Peyer's patch (tissue), 4 donors: ENCODE data around the gene MYO9A. TPM values are rescaled to one million over a fixed set of nuclear protein-coding genes. Genes with fewer than 3 reads are reported as not detected.

ENCODE experiments used
- DNase-seq, 3 donors: peaks; one replicate each; pipeline ENCODE4 v3.0.0-alpha.2; 2017 to 2019
- H3K27ac ChIP-seq, 4 donors: fragments of 200-600 bp; sonication (generic); one replicate each; pipeline ENCODE4 v1.5.1; 2016 to 2019
- H3K27me3 ChIP-seq, 2 donors: fragments of 200-600 bp; sonication (generic); one replicate each; pipeline ENCODE4 v1.5.1; 2019
- H3K36me3 ChIP-seq, 3 donors: fragments of 200-600 bp; sonication (generic); one replicate each; pipeline ENCODE4 v1.5.1; 2016 to 2019
- H3K4me1 ChIP-seq, 4 donors: fragments of 200-600 bp; sonication (generic); one replicate each; pipeline ENCODE4 v1.5.1; 2016 to 2019
- H3K4me3 ChIP-seq, 4 donors: fragments of 200-600 bp; sonication (generic); 1 replicate in 3 of 4; 2 replicates in 1 of 4; pipeline ENCODE4 v1.5.1; 2016 to 2019; ENCODE audit warnings: mild to moderate bottlenecking in 1 of 4
- H3K9me3 ChIP-seq, 4 donors: fragments of 200-600 bp; sonication (generic); one replicate each; pipeline ENCODE4 v1.5.1; 2016 to 2019; ENCODE audit warnings: mild to moderate bottlenecking in 1 of 4
- POLR2A ChIP-seq, 2 donors: fragments of 450-650 bp; IDR thresholded peaks; one replicate each; pipeline ENCODE4 v1.5.1; 2017; ENCODE audit warnings: antibody characterized with exemption in 2 of 2, mild to moderate bottlenecking in 2 of 2, moderate library complexity in 2 of 2
- total RNA-seq, 4 donors: library from RNA; depleted of rRNA; stranded (reverse); fragments of >200 nt; gene quantifications; one replicate each; pipeline ENCODE4 v1.1.0, GENCODE V29; 2016
- TF ChIP-seq, protein P1 (sequence below), 6 experiments: fragments of 450-650 bp in 4 of 6; fragments of 200-600 bp in 2 of 6; sonication (generic) in 1 of 6; IDR thresholded peaks; one replicate each; pipeline ENCODE4 v1.5.1; 2017 to 2019; ENCODE audit warnings: antibody characterized with exemption in 6 of 6, mild to moderate bottlenecking in 3 of 6, moderate library complexity in 1 of 6

MYO9A gene
- total RNA-seq, 4 donors from 2014 or later, result 28.2 to 47.3 (median 39.3) TPM

DNA sequence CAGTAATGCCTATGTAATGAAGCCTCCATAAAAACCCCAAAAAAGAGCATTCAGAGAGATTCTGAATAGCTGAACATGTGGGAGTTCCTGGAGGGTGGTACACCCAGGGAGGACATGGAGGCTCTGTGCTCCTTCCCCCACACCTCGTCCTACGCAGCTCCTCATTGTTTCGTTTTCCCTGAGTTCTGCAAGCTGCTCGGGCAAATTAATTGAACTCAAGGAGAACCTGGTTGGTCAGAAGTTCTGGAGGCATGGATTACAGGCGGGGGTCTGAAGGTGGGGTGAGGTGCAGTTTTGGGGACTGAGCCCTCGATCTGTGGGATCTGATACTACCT, 142.2 kb downstream of the MYO9A start:
- no peak for DNase-seq
- TF ChIP-seq, protein P1, sequence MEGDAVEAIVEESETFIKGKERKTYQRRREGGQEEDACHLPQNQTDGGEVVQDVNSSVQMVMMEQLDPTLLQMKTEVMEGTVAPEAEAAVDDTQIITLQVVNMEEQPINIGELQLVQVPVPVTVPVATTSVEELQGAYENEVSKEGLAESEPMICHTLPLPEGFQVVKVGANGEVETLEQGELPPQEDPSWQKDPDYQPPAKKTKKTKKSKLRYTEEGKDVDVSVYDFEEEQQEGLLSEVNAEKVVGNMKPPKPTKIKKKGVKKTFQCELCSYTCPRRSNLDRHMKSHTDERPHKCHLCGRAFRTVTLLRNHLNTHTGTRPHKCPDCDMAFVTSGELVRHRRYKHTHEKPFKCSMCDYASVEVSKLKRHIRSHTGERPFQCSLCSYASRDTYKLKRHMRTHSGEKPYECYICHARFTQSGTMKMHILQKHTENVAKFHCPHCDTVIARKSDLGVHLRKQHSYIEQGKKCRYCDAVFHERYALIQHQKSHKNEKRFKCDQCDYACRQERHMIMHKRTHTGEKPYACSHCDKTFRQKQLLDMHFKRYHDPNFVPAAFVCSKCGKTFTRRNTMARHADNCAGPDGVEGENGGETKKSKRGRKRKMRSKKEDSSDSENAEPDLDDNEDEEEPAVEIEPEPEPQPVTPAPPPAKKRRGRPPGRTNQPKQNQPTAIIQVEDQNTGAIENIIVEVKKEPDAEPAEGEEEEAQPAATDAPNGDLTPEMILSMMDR (IDR thresholded peaks at IDR 0.05), result no peak
- no peak for TF ChIP-seq POLR2A (IDR thresholded peaks at IDR 0.05)

DNA sequence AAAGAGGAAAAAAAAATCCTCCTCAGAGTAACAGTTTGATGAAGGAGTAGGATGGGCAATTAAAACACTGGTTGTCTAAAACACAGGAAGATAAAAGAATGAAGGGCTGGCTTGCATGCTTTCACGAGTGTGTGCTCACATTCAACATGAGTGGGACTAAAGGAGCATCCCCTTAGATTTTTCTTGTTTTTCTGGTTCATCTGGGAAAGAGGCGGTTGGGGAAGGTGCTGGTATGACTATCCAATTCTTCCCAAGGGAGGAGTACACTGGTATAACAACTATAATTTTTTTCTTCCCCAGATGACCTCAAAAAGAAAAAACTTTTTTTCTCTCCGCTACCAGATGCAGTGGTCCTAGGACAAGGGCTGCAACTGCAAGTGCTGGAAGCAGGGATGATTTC, 143.7 kb downstream of the MYO9A start:
- Histone ChIP-seq H3K9me3 (no peaks in the 10 kb centered on the region), H3K4me3 (no peak overlapping the region), H3K27ac (no peak overlapping the region), H3K36me3 (peaks cover 0 to 13% (median 0%) of the 10 kb centered on the region in 3 donors), H3K27me3 (no peaks in the 10 kb centered on the region), H3K4me1 (no peaks in the 10 kb centered on the region)
- no peak for TF ChIP-seq POLR2A (IDR thresholded peaks at IDR 0.05)
- TF ChIP-seq, protein P1 (IDR thresholded peaks at IDR 0.05), result no peak
- no peak for DNase-seq

More for the DNA sequence above, 142.2 kb downstream of the MYO9A start:
- H3K4me1 ChIP-seq, result no peaks in the 10 kb centered on the region
- H3K27me3 ChIP-seq, result no peaks in the 10 kb centered on the region
- no peak overlapping the region for H3K4me3 ChIP-seq
- no peaks in the 10 kb centered on the region for H3K9me3 ChIP-seq
- no peak overlapping the region for H3K27ac ChIP-seq
- H3K36me3 ChIP-seq, result peaks cover 0 to 13% (median 0%) of the 10 kb centered on the region in 3 donors

DNA sequence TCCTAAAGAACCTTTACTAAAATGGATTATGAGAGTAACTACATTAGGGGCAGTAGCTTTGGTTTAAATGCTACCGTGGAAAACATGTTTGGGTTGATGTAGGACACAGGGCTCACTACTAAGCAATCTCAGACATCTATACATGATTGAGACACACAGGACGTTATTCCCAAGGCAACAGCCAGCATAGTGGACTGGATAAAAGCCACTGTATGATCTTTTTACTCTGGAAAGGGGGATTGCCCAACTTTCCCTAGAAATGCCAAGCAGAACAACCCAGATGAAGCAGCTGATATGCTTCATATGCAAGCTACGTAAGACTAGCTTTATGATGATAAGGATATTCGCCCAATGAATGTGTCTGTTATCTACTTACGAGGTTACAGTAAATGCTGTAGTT, 144.6 kb downstream of the MYO9A start:
- Histone ChIP-seq H3K27ac (no peak overlapping the region), H3K27me3 (no peaks in the 10 kb centered on the region), H3K4me1 (no peaks in the 10 kb centered on the region), H3K36me3 (peaks cover 0 to 13% (median 0%) of the 10 kb centered on the region in 3 donors), H3K9me3 (no peaks in the 10 kb centered on the region), H3K4me3 (no peak overlapping the region)
- no peak for DNase-seq
- TF ChIP-seq, protein P1 (IDR thresholded peaks at IDR 0.05), result no peak
- TF ChIP-seq POLR2A (IDR thresholded peaks at IDR 0.05), result no peak

DNA sequence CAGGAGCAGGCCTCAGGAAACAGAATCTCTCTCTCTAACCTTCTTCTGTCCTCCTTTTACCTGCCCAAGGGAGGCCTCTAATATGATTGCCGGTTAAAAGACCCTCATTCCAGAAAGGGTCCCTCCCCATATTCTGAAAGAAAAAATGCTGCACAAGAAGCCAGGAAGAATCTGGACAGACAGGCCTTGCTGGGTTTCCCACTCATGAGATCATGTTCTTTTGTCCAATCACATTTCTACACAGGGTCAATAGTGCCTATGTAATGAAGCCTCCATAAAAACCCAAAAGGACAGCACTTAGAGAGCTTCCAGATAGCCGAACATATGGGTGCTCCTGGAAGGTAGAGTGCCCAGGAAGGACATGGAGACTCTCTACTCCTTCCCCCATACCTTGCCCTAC, 146.0 kb downstream of the MYO9A start:
- Histone ChIP-seq H3K36me3 (peaks cover 0 to 5% (median 0%) of the 10 kb centered on the region in 3 donors), H3K27me3 (no peaks in the 10 kb centered on the region), H3K9me3 (no peaks in the 10 kb centered on the region), H3K27ac (no peak overlapping the region), H3K4me1 (no peaks in the 10 kb centered on the region), H3K4me3 (no peak overlapping the region)
- TF ChIP-seq, protein P1 (IDR thresholded peaks at IDR 0.05), result no peak
- TF ChIP-seq POLR2A (IDR thresholded peaks at IDR 0.05), result no peak
- no peak for DNase-seq

DNA sequence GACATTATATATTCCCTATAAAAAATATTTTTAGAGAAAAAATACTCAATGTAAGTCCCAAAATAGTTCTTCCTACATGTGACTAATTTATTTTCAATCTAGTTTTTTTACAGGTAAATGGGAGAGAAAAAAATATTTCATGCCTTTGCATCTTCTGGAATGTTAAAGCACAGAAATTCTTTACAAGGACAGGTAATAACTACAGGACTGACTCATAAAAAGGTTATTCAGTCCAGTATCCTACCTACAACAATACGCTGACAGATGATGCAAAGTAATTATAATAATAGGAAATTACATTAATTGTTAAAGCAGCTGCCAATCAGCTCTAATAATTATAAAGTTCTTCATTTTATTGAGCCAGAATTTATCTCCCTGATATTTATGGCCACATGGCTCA, 147.5 kb downstream of the MYO9A start:
- Histone ChIP-seq H3K4me1 (no peaks in the 10 kb centered on the region), H3K4me3 (no peak overlapping the region), H3K9me3 (no peaks in the 10 kb centered on the region), H3K27ac (no peak overlapping the region), H3K36me3 (peaks cover 0 to 3% (median 0%) of the 10 kb centered on the region in 3 donors), H3K27me3 (no peaks in the 10 kb centered on the region)
- no peak for TF ChIP-seq POLR2A (IDR thresholded peaks at IDR 0.05)
- TF ChIP-seq, protein P1 (IDR thresholded peaks at IDR 0.05), result no peak
- no peak for DNase-seq

DNA sequence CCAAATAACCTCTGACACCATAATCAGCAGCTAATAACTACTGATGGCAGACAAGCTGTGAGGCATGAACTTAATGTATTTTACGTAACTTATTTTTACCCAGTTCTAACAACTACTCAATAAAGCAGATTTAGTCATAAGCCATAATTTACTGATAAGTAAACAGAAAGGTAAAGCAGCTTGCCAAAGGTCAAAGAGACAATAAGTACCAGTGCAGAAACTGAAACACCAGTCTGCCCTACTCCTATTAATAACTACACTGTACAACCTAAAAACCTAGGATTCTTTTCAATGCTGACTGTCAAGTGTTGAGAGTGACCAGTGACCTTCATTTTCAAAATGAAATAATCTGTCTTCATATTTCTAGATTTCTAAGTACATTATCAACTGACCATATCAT, 155.4 kb downstream of the MYO9A start:
- no peak for DNase-seq
- H3K36me3 ChIP-seq, result peaks cover 0 to 9% (median 0%) of the 10 kb centered on the region in 3 donors
- H3K27ac ChIP-seq, result peak overlapping the region in 1 of 4 donors; percentile 7
- TF ChIP-seq, protein P1 (IDR thresholded peaks at IDR 0.05), result no peak
- TF ChIP-seq POLR2A (IDR thresholded peaks at IDR 0.05), result no peak
- no peak overlapping the region for H3K4me3 ChIP-seq
- H3K27me3 ChIP-seq, result no peaks in the 10 kb centered on the region
- H3K4me1 ChIP-seq, result no peaks in the 10 kb centered on the region
- H3K9me3 ChIP-seq, result no peaks in the 10 kb centered on the region
